Measurements from ENCODE around the gene ACTR2. TPM values are rescaled to one million over a fixed set of nuclear protein-coding genes. Genes with fewer than 3 reads are reported as not detected.

ACTR2 gene
- total RNA-seq, 1 experiment from 2014 or later, result 199 TPM

DNA sequence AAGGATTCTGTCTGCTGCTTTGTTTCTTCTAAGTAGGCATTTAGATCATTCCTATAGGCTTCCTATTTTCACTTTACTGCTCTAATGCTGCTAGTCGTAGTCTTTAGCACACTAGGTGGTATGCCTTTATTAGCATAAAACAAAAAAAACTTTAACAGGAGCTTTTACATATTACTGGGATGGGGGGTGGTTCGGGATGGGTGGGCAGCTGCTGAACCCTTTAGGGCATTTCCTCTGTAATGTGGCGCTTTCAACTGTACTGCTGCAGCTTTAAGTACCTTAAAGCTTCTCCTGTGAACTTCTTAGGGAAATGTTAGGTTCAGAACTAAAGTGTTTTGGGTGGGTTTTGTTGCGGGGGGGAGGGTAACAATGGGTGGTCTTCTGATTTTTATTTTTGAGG lies 41.3 kb downstream of the ACTR2 start:
- BruUV-seq (replicated peaks), result no TSS peak
- Histone ChIP-seq H3K27ac (ENCODE audit: low read depth, low read length) (no peak overlapping the region), H3K4me3 (replicated peaks in 1 of 2; ENCODE audit: low read depth in 1 of 2, low read length in 2 of 2) (no peak overlapping the region), H3K4me1 (ENCODE audit: control insufficient read depth in 1 of 2, insufficient read depth in 2 of 2, low read length in 2 of 2) (no peaks in the 10 kb centered on the region), H3K9me2 (ENCODE audit: insufficient read depth) (no peaks in the 10 kb centered on the region), H4K20me1 (ENCODE audit: insufficient read depth) (no peaks in the 10 kb centered on the region), H2AFZ (ENCODE audit: low read depth, low read length, poor library complexity, severe bottlenecking) (no peak overlapping the region), H3K79me2 (ENCODE audit: insufficient read depth, low read length) (0 out of 2 replicates have a peak, but pooled peaks cover 6% of the 10 kb centered on the region), H3K4me2 (ENCODE audit: low read length) (no peak overlapping the region), H3K9me3 (ENCODE audit: control insufficient read depth in 1 of 2, insufficient read depth in 1 of 2, low read depth in 1 of 2, low read length in 2 of 2) (no peaks in the 10 kb centered on the region), H3K9ac (ENCODE audit: low read length) (no peak overlapping the region), H3K27me3 (ENCODE audit: insufficient read depth, low read length) (no peaks in the 10 kb centered on the region), H3K36me3 (ENCODE audit: control insufficient read depth in 1 of 2, insufficient read depth in 2 of 2, low read length in 2 of 2) (peaks cover 17 to 24% of the 10 kb centered on the region in 2 experiments; a peak in 3 of 4 replicates)
- ChIA-PET CTCF (no interaction called here), POLR2A (no interaction called here), RAD21 (ENCODE audit: low non-redundant PET in 1 of 2, low total read pairs in 2 of 2, uncharacterized antibody in 2 of 2, unreplicated experiment in 2 of 2) (no interaction called here)
- TF ChIP-seq, protein P1, sequence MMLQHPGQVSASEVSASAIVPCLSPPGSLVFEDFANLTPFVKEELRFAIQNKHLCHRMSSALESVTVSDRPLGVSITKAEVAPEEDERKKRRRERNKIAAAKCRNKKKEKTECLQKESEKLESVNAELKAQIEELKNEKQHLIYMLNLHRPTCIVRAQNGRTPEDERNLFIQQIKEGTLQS (IDR thresholded peaks at IDR 0.05), result no peak
- no peak for TF ChIP-seq FOSL1 (IDR thresholded peaks at IDR 0.05; ENCODE audit: low read depth)
- no peak for TF ChIP-seq ZFX (IDR thresholded peaks at IDR 0.05)
- TF ChIP-seq YY1 (IDR thresholded peaks at IDR 0.05; ENCODE audit: extremely low read depth, insufficient replicate concordance, low read depth, low read length), result no peak
- TF ChIP-seq, protein P2, sequence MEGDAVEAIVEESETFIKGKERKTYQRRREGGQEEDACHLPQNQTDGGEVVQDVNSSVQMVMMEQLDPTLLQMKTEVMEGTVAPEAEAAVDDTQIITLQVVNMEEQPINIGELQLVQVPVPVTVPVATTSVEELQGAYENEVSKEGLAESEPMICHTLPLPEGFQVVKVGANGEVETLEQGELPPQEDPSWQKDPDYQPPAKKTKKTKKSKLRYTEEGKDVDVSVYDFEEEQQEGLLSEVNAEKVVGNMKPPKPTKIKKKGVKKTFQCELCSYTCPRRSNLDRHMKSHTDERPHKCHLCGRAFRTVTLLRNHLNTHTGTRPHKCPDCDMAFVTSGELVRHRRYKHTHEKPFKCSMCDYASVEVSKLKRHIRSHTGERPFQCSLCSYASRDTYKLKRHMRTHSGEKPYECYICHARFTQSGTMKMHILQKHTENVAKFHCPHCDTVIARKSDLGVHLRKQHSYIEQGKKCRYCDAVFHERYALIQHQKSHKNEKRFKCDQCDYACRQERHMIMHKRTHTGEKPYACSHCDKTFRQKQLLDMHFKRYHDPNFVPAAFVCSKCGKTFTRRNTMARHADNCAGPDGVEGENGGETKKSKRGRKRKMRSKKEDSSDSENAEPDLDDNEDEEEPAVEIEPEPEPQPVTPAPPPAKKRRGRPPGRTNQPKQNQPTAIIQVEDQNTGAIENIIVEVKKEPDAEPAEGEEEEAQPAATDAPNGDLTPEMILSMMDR (IDR thresholded peaks at IDR 0.05 in 2 of 3, conservative IDR thresholded peaks at IDR 0.05 in 1 of 3; ENCODE audit: borderline replicate concordance in 1 of 3, insufficient read depth in 1 of 3, low read depth in 2 of 3, low read length in 2 of 3), result no peak
- no peak for TF ChIP-seq SIN3A (IDR thresholded peaks at IDR 0.05; ENCODE audit: low read depth)
- TF ChIP-seq EZH2phosphoT487 (IDR thresholded peaks at IDR 0.05; ENCODE audit: borderline replicate concordance), result no peak
- TF ChIP-seq SP1 (IDR thresholded peaks at IDR 0.05; ENCODE audit: low read depth), result no peak
- no peak for TF ChIP-seq POLR2AphosphoS5 (IDR thresholded peaks at IDR 0.05; ENCODE audit: low read depth, low read length)
- no peak for TF ChIP-seq EGR1 (IDR thresholded peaks at IDR 0.05; ENCODE audit: low read depth)
- no peak for TF ChIP-seq EZH2 (IDR thresholded peaks at IDR 0.05)
- TF ChIP-seq, protein P3, sequence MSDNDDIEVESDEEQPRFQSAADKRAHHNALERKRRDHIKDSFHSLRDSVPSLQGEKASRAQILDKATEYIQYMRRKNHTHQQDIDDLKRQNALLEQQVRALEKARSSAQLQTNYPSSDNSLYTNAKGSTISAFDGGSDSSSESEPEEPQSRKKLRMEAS (IDR thresholded peaks at IDR 0.05), result no peak
- no peak for ATAC-seq
- intact Hi-C loops (cut with micrococcal nuclease), result loop anchor here (5.0 kb wide), 1 partner anchor 83 kb away; no protein-coding TSS in a partner anchor
- no peak for DNase-seq (ENCODE audit: low read depth, low spot score)
